SIG-M5 treated with dmso at 0.1 percent for 504 hours (cell line): Measurements from ENCODE around the gene OLA1.

Experiments
- DNase-seq: peaks from one replicate; lab custom pipeline; 2025; ENCODE audit not compliant: unreplicated experiment; lab: John Stamatoyannopoulos, UW

The OLA1 gene

DNA sequence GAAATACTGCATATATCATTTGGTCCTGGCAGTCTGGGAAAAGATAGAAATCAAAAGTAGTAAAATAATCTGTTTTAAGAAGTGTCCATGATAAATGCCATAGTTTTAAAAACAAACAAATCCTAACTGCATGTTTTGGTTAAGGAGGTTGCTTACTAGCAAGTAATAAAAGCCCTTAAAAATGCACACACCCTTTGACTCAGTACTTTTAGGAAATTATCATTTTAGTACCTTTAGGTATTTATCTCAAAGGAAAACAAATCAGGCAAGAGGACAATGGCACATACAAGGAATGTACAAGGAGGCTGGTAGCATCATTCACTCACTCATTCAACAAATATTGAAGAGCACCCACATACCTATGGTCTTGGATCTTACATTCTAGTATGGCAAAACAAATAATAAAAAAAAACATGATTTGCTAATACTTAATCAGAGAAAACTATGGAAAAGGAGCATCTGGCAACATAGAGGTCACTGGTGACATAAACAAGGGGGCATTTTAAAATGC lies 67.6 kb downstream of the OLA1 start:
- no peak for DNase-seq

DNA sequence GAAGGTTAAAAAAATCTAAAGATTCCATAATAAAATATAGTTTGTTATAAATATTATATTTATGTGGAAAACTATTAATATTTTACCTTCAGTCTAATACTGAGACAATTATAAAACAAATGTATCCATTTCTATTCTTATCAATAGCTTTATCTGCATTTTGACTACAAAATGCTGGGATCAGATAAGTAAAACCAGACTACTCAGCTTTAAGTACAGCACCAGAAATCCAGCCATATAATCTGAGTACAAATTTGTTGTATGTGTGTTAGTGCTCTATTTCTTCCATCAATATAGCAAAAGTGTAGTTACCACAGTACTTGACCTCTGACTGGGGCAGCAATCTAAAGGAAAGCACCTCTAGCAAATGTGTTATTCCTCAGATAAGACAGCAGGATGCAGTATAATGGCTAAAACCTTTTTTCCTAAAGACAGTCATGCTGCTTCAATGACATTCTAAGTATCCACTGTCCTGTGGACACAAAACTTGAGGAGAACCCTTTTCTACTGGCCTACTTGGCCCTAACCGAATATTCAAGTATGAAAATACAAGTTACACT lies 68.1 kb downstream of the OLA1 start:
- no peak for DNase-seq

GRCh38 chr2:174177316-174177890 lies 70.9 kb downstream of the OLA1 start:
- no peak for DNase-seq

GRCh38 chr2:174176898-174177297 lies 71.4 kb downstream of the OLA1 start:
- DNase-seq, result no peak

DNA sequence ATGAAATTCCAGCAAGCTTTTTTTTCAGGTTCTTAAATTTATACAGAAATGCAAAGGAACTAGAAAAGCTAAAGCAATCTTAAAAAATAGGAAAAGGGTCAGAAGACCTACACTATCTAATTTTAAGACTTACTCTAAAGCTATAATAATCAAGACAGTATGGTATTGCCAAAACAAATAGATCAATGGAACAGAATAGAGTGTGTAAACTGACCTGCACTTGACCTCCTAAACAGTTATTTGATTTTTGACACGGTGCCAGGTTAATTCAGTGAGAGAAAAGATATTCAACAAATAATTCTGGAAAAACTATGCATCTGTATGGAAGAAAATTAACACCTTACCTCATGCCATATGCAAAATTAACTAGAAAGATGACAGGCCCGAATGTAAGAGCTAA lies 73.6 kb downstream of the OLA1 start:
- DNase-seq, result no peak

GRCh38 chr2:174172802-174173355 lies 75.5 kb downstream of the OLA1 start:
- no peak for DNase-seq

DNA sequence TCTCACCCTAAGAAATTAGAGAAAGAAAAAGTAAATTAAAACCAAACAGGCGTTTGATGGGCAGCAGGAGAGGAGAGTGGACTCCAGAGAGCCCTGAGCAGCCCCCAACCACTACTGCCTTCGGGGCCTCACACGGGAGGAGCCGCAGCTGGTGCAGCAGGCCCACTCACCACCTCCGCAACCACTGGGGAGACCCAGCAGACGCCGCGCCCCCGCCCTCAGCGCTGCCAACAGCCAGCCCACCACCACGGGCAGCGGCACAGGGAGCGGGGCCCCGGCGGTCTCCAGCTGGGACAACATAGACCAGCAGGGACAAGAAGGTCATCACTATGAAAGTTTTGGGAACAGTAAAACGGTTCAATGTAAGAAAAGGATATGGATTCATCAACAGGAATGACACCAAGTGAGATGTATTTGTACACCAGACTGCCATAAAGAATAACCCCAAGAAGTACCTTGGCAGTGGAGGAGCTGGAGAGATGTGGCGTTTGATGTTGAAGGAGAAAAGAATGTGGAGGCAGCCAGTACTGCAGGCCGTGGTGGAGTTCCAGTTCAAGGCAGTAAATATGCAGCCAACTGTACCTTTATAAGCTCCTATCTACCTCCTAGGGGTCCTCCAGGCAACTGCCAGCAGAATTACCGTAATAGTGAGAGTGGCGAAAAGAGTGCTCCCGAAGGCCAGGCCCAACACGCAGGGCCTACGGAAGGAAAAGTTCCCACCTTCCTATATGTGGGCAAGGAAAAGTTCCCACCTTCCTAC lies 76.5 kb downstream of the OLA1 start:
- DNase-seq, result no peak

DNA sequence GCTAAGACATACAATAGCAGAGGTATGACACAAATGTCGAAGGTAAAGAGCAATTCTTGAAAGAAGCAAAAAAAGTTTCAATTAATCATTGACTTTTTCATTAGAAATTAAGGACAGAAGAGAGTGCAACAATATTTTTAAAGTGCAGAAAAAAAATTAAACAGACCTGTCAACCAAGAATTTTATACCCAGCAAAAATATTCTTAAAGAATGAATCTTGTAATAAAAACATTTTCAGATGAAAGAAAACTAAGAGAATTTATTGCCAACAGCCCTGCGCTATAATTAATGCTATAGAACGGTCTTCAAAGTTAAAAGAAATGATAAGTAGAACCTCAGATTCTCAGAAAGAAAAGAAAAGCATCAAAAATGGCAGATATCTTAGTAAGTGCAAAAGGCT lies 79.0 kb downstream of the OLA1 start:
- DNase-seq, result no peak

- DNase-seq, result peak; percentile 18
Measured at GRCh38 chr2:174166261-174166660, 82.1 kb downstream of the OLA1 start.

- DNase-seq, result no peak
Measured at GRCh38 chr2:174161490-174161889, 86.8 kb downstream of the OLA1 start.

- DNase-seq, result peak; percentile 31
Measured at GRCh38 chr2:174158003-174158402, 90.3 kb downstream of the OLA1 start.

DNA sequence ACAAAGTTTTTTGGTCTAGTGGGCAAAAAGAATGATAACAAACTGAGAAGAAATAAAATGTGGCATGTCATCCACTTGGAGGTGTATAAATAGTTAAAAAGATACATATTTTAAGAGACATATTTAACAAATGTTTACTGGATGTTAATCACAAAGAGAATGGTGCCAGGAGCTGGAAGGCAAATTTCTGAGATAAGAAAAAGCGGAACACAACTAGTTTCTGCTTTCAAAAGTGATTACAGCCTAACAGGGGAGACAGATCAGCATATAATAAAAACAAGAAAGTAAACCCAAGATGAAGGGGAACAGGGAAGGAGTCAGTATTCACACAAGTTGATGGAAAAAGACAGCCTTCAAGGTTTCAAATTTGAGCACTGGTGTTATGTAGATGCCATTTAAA lies 91.3 kb downstream of the OLA1 start:
- no peak for DNase-seq

DNA sequence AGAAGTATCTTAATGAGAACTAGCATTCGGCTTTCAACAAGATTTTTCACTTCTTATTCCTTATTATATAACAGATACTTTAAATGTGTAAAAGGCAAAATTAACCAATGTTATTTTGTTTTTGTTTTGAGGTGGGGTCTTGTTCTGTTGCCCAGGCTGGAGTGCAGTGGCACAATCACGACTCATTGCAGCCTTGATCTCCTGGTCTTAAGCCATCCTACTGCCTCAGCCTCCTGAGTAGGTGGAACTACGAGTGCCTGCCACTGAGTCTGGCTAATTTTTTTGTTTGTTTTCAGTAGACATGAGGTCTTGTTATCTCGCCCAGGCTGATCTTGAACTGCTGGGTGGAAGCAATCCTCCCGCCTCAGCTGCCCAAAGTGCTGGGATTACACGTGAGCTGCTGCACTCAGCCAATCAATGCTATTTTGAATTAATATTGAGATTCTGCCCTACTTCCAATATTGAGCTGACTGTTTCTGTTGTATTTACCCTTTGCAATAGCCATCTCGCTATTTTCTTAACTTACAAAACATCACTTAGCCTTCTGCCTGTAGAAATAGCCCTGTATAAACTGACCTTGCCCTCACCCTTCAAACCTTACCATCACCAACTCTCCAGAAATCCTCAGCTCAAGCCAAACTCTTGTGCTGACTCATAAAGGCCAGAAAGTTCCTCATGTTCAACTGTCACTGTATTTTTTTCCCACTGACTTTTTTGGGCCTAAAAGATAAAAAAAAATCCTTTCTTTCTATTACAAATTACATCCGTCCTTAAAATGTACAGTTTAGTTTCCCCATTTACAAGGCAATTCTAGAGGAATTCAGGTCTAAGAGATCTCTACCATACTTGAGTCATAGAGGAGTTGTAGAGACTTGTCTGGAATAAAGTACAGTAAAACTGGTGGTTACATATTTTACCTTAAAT lies 94.3 kb downstream of the OLA1 start:
- peak; percentile 20 for DNase-seq

GRCh38 chr2:174149530-174149929 lies 98.8 kb downstream of the OLA1 start:
- no peak for DNase-seq

- DNase-seq, result no peak
Measured at GRCh38 chr2:174148833-174149232, 99.5 kb downstream of the OLA1 start.

- DNase-seq, result peak; percentile 62
Measured at GRCh38 chr2:174145827-174146226, 102.5 kb downstream of the OLA1 start.

DNA sequence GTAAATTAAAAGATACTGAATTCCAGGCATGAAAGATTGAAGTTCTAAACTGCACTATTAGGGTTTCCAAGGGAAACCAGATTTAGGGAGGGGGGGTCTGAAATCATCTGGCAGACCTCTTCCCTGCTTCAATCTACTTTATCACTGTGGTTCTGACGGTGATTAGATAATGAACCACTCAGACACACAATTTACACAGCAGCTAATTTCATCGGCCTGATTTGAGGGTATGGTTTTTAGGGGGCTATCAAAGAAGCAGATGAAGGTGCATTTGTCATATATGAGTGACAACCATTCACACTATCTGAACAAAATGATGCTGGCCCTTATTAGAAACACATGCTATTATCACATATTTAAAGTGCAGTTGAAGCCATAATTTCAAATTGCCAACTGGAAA lies 106.0 kb downstream of the OLA1 start:
- DNase-seq, result no peak

GRCh38 chr2:174138161-174138560 lies 110.2 kb downstream of the OLA1 start:
- DNase-seq, result no peak

DNA sequence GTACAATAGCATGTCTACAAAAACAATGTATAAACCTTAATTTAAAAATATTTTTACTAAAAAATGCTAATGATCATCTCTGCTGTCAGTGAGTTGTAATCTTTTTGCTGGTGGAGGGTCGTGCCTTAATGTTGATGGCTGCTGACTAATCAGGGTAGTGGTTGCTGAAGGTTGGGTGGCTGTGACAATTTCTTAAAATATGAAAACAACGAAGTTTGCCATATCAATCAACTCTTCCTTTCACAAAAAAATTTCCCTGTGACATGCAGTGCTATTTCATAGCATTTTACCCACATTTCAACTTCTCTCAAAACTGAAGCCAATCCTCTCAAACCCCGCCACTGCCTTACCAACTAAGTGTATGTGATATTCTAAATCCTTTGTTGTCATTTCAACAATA lies 112.4 kb downstream of the OLA1 start:
- no peak for DNase-seq

GRCh38 chr2:174125090-174125489 lies 123.2 kb downstream of the OLA1 start:
- no peak for DNase-seq

- DNase-seq, result no peak
Measured at GRCh38 chr2:174124181-174124580, 124.2 kb downstream of the OLA1 start.
